ENCODE results near the gene TGFBR1.
A peak's percentile ranks its signal among the peaks of the same experiment; 100 is the strongest.

Gene TGFBR1

DNA sequence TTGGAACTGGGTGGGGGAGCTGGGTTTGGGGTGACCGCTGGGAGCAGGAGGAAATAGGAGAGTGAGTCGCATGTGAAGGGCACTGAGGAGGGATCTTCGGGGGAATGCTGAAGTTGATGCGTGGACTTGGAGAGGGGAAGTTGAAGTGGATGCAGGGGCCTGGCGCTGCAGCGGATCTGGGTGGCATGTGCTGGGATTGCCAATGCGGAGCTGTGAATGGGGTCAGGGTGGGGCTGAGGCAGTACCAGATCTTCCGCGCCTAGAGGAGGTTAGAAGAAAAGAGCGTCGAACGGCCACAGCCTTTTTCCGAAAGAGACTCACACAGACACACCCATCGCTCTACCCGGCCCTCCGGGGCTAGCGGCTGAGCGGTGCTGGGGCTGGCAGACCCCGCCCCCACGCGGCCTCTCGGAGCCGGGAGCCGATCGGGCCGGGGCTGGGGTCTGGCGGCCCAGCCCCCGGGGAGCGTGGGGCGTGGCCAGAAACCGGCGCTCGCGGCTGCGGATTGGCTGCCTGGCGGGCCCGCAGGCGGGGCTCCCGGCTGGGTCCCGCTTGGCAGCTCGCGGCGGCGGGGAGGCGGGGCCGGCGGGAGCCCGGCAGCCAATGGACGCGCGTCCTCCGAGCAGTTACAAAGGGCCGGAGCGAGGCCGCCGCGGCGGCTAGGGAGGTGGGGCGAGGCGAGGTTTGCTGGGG is at the start of gene TGFBR1:
TGFBR1 (plus strand) TSS at position 655 of the 693 bp plus-strand sequence. CDS start 93 bp downstream, outside the sequence.
- DNase-seq (ENCODE audit: low read depth in 2 of 2): peak; percentile 80 to 93

GRCh38 chr9:99055384-99055783 is 49.5 kb upstream of the TGFBR1 start:
- no peak for DNase-seq (ENCODE audit: low read depth in 2 of 2)

DNA sequence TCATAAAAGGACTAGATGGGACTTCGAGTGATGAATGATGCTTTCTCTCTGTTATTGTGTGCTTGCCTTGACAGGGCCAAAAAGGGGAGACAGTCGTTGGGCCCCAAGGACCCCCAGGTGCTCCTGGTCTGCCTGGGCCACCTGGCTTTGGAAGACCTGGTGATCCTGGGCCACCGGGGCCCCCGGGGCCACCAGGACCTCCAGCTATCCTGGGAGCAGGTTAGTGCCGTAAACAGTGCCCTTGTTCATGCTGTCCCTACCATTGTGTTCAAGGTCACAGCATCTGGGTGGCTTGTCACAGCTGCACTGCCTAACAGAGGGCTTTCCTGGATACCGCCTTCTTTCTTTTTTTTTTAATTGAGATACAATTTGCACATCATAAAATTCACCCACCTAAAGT is 48.7 kb upstream of the TGFBR1 start:
- DNase-seq (ENCODE audit: low read depth in 2 of 2): no peak

DNA sequence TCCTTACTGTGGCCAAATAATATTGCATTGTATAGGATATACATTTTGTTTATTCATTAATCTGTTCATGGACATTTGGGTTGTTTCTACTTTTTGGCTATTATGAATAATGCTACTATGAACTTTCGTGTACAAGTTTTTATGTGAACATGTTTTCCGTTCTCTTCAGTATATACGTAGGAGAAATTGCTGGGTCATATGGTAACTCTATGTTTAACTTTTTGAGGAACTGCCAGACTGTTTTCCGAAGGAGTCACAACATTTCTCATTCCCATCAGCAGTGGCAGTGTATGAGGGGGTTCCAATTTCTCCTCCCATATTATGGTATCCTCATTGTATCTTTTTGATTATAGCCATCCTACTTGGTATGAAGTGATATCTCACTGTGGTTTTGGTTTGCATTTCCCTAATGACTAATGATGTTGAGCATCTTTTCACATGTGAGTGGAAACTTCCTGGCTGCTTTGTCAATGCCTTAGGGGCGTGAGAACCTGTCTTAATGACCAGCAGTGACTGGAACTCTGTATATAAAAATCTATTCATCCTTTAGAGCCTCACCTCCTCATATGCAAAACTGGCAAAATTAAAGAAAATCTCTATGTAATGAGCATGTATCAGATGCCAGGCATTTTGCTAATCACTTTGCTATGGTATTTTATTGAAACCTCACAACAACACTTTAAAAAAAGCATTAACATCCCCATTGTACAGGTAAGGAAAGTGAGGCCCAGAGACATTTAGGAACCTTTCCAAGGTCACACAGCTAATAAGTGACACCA is 47.8 kb upstream of the TGFBR1 start:
- peak in 1 of 2 donors; percentile 17 for DNase-seq (ENCODE audit: low read depth in 2 of 2)

DNA sequence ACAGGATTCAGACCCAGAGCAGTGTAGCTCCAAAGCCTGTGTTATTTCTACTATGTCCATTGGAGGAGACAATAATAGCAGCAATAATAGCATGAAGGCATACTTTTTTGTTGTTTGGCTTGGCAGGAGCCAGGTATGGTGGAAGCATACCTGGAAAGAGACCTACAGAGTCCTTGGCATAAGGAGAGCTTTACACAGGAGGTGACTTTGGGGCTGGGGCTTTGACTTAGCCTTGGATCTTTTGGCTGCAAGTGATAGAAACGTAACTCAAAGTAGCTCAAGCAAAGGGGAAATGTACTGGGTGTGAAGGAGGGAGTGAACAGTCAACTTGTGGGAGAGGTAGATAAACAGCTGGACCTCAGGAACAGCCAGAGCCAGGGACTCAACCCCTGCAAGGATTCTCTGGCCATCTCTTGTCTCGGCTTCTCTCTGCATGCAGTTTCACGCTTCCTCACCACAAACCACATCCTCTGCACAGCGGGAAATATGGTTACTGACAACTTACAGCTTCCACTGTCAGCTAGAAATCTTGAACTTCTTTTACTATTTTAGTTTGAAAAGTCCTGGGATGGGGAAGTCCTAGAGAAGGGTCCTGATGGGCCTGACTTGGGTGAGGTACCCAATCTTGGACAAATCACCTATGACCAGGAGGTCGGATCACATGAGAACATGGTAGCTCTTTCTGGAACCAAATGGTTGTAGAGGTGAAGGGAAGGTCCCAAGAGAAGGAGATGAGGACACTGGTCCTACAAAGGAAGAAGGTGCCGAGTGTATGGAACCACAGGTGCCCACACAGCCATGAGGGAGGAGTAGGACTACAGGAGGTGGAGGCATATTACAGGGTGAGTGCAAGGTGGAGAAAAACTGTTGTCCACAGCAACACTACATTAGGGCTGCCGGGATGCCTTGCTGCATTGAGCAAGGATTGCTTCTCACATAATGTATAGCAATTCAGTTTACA is 47.0 kb upstream of the TGFBR1 start:
- peak; percentile 47 to 59 for DNase-seq (ENCODE audit: low read depth in 2 of 2)

GRCh38 chr9:99058964-99059921 is 45.7 kb upstream of the TGFBR1 start:
- no peak for DNase-seq (ENCODE audit: low read depth in 2 of 2)

- no peak for DNase-seq (ENCODE audit: low read depth in 2 of 2)
Measured at GRCh38 chr9:99060621-99061020, 44.3 kb upstream of the TGFBR1 start.

DNA sequence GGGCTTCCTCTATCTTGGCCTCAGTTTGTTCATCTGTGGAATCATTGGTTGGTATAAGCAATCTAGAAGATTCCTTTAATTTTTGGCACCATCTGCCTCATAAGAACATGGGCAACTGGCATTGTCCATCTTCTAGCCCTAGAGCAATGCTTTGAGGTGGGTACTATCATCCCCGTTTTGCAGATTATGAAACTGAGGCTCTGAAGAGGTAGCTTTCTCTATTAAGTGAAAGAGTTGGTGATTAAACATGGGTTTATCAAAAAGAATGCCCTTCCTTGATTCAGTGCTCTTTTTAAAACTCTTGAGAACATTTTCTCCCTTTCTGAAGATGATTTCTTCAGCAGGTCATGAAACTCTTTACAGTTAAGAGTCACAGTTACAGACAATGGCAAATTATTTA is 42.4 kb upstream of the TGFBR1 start:
- no peak for DNase-seq (ENCODE audit: low read depth in 2 of 2)

DNA sequence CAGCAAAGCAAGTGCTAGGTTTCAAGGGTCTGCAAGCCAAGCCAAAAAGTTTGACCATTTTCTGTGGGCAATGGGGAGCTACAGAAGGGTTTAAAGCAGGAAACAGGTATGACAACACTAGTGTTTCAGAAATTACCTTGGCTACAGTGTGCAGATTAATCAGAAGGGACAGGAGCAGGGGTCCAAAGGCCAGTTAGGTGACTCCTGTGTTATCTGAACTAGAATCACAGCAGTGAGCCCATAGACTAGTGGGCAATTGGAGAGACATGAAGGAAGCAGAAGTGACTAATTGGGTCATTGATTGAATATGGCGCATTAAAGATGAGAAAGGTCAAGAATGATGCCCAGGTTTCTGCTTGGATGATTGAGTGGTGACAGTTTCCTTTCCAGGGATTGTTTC is 41.4 kb upstream of the TGFBR1 start:
- DNase-seq (ENCODE audit: low read depth in 2 of 2): no peak

DNA sequence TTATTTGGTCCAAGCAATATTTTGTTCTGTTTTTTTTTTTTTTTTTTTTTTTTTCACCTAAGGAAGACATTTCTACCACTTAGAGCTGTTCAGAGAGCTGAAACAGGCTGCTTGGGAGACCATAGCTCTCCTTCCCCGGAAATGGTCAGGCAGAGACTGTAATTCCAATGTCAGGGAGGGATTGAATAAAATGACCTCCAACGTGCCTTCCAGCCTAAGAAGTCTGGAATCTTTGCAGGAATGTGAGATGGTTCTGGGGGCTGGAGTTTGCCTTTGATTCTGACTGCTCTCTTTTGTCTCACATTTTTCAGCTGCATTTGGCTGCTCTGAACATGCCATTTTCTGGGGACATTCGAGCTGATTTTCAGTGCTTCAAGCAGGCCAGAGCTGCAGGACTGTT is 38.3 kb upstream of the TGFBR1 start:
- no peak for DNase-seq (ENCODE audit: low read depth in 2 of 2)

DNA sequence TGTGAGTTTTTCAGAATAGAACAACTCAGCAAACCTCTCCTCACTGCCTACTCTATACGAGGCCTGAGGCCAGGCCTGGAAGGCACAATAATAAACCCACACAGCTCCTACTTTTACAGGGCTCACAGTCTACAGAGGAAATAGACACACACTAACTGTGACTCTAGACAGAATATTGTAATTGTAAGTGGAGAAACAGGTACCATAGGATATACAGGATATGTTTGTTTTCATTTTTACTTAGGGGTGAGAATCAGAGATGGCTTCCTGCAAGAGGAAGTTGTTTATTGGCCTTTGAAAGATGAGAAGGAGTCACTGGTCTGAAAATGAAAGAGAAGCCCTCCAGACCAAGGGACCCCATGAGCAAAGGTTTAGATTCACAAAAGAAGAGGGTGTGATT is 35.8 kb upstream of the TGFBR1 start:
- no peak for DNase-seq (ENCODE audit: low read depth in 2 of 2)

GRCh38 chr9:99069546-99069945 is 35.4 kb upstream of the TGFBR1 start:
- no peak for DNase-seq (ENCODE audit: low read depth in 2 of 2)

DNA sequence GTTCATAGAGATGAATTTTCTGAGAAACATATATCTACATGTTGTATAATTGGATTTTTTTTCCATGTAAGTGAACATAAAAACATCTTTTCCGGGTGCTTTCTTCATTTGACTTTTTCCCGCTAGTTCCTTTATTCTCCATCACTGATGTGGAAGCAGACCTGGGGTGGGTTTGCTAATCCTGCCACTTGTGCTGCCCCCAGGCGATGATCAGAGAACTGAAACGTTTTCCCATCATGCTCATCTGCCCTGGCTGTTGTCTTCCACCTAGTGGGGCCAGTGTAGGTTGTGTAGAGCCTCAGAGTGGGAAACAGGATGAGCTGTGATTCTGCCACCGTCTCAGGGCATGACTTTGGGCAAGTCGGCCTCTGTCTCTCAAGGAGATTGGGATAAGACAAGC is 34.2 kb upstream of the TGFBR1 start:
- DNase-seq (ENCODE audit: low read depth in 2 of 2): no peak

DNA sequence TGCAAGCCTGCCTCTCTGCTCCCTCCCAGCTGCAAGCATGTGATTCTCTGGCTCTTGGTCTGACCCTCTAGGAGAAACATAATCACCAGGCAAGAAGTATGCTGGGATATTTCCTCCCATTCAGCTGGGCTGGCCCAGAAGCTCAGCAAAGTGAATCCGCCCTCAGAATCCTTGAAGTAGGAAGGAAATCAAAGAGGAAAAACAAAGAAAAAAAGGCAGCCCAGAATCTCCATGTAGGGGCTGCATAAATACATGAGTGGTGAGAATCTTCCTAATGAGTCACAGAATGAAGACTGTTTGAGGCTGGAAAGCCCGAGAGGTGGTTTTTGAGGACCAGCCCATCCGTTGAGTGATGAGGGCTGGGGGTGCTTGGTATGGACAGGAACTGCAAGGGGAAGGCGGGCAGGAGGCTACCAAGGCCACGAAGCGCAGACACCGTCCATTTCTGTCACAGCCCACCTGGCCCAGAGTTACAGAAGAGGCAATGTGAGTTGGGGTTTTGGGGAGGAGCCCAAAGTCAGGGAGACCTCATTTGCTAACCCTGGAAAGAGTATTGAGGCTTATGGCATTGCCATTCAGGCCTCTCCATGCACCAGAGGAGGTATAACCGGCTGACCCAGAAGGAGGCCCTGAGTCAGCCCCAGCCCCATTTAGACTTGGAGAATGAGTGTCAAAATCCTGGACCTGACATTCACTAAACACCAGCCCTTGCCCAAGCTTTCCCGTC is 33.4 kb upstream of the TGFBR1 start:
- DNase-seq (ENCODE audit: low read depth in 2 of 2): no peak

DNA sequence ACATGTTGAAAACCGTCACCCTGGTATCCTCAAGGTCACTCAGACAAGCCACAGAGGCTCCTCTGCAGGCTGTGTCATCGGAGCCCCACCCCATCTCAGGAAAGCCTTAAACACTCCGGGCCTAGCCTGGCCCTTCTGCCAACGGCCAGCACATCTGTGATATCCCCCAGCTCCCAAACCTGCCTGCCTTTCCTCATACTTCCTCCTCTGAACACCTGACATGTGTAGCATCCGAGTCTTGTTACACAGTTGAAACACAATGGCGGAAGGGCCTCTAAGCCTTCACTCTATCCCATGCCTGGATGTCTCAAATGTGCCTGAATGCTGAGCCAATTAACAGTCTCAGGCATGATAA is 32.9 kb upstream of the TGFBR1 start:
- no peak for DNase-seq (ENCODE audit: low read depth in 2 of 2)

- no peak for DNase-seq (ENCODE audit: low read depth in 2 of 2)
Measured at GRCh38 chr9:99073347-99073746, 31.6 kb upstream of the TGFBR1 start.

DNA sequence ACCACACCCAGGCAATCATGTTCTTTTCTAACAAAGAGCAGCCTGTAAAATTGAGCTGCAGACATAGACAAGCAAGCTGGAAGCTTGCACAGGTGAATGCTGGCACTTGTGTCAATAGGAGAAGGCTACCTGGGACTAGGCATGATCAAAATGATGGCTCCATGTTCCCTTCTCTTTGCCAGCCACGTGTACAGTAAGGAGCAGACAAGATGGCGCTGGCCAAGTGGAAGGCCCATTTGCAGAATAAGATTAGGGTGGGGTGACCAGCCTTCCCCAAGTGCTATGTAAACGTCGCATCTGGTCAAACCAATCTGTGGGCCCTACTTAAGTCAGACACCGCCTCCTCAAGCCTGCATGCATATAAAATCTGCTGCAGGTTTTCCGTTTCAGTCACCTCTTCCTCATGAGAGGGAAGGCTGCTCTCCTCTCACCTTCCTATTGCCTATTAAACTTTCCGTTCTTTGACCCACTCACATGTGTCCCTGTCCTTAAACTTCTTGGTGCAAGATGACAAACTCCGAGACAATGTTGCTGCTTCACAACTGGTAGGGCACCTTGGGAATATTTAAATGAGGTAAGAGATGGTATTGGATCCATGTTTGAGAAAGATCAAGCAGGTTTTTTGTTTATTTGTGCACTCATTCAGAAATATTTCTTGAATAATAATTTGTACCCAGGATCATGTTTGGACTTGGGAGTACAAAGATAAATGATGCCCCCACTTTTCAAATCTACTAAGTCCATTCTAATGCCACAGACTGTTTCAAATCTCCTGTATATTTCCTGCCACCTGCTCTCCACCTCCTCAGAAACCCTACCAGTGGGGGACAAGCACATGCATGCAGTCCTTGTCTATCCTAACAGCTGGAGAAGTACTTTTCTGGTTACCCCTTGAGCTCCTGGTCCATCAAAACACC is 30.7 kb upstream of the TGFBR1 start:
- DNase-seq (ENCODE audit: low read depth in 2 of 2): no peak

DNA sequence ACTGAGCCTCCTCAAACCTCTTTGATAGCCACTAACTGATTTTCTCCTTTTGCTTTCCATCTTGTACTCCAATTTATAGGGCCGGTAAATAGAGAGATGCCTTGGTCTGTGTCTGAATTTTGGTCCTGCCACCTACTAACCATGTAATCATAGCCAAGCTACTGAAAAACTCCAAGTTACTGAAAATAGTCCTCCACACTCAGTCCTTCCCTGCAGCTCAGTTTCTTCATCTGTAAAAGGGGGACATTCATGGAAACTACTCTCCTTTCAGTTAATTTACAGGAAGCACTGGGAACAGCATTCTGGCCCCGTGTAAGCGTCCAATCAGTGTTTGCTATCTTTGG is 30.0 kb upstream of the TGFBR1 start:
- DNase-seq (ENCODE audit: low read depth in 2 of 2): no peak

- no peak for DNase-seq (ENCODE audit: low read depth in 2 of 2)
Measured at GRCh38 chr9:99075246-99075912, 29.5 kb upstream of the TGFBR1 start.
